Neural cell (in vitro differentiated cells): ENCODE results near the gene NTPCR. TPM values are rescaled to one million over a fixed set of nuclear protein-coding genes. Genes with fewer than 3 reads are reported as not detected.

ENCODE experiments used
- H2AFZ ChIP-seq: fragments of 200-600, 300-800 bp; sonication (generic), shearing (Covaris generic); 2 replicates; pipeline ENCODE4 v1.6.0; 2014; ENCODE audit warnings: low read depth, mild to moderate bottlenecking, antibody characterized with exemption, low read length, moderate library complexity
- H3F3A ChIP-seq: fragments of 200-600 bp; shearing (Covaris generic); 2 replicates; pipeline ENCODE4 v1.6.1; 2016; ENCODE audit warnings: mild to moderate bottlenecking, moderate library complexity, mixed read lengths, antibody characterized with exemption, low read length; ENCODE audit not compliant: insufficient read depth, poor library complexity, severe bottlenecking
- H3K27ac ChIP-seq: fragments of 200-600, 300-800 bp; sonication (generic), shearing (Covaris generic); 2 replicates; pipeline ENCODE4 v1.5.1; 2014; ENCODE audit warnings: mild to moderate bottlenecking, low read length, moderate library complexity
- H3K27me3 ChIP-seq: fragments of 300-800, 200-600 bp; sonication (generic), shearing (Covaris generic); 2 replicates; pipeline ENCODE4 v1.6.0; 2014; ENCODE audit warnings: mild to moderate bottlenecking, low read depth, low read length, moderate library complexity; ENCODE audit not compliant: insufficient read depth
- H3K36me3 ChIP-seq: fragments of 300-800, 200-600 bp; sonication (generic), shearing (Covaris generic); 2 replicates; pipeline ENCODE4 v1.5.1; 2014; ENCODE audit warnings: mild to moderate bottlenecking, antibody characterized with exemption, low read length, moderate library complexity; ENCODE audit not compliant: insufficient read depth
- H3K4me2 ChIP-seq: fragments of 300-800, 200-600 bp; sonication (generic), shearing (Covaris generic); 2 replicates; pipeline ENCODE4 v1.6.0; 2014; ENCODE audit warnings: mild to moderate bottlenecking, low read length
- H3K4me3 ChIP-seq: fragments of 300-800, 200-600 bp; sonication (generic), shearing (Covaris generic); 2 replicates; pipeline ENCODE4 v1.5.1; 2014; ENCODE audit warnings: mild to moderate bottlenecking, low read length, moderate library complexity
- H3K79me2 ChIP-seq: fragments of 200-600 bp; shearing (Covaris generic); replicated peaks from 2 replicates; pipeline ENCODE4 v1.6.0; 2014; ENCODE audit warnings: mild to moderate bottlenecking, low read length, moderate library complexity; ENCODE audit not compliant: insufficient read depth
- H3K9ac ChIP-seq: fragments of 300-800, 200-600 bp; sonication (generic), shearing (Covaris generic); 2 replicates; pipeline ENCODE4 v1.6.1; 2016; ENCODE audit warnings: mild to moderate bottlenecking, low read length, mixed read lengths
- H3K9me2 ChIP-seq: fragments of 200-600 bp; shearing (Covaris generic); 2 replicates; pipeline ENCODE4 v1.6.1; 2016; ENCODE audit warnings: mild to moderate bottlenecking, low read length, mixed read lengths; ENCODE audit not compliant: insufficient read depth
- H3K9me3 ChIP-seq: fragments of 200-600, 300-800 bp; sonication (generic), shearing (Covaris generic); 2 replicates; pipeline ENCODE4 v1.6.1; 2016; ENCODE audit warnings: mild to moderate bottlenecking, mixed run types, low read length, moderate library complexity, mixed read lengths
- H4K20me1 ChIP-seq: fragments of 200-600 bp; shearing (Covaris generic); 2 replicates; pipeline ENCODE4 v1.6.1; 2016; ENCODE audit warnings: mild to moderate bottlenecking, mixed run types; ENCODE audit not compliant: insufficient read depth
- EP300 ChIP-seq: fragments of 450-650 bp; conservative IDR thresholded peaks from 2 replicates; pipeline ENCODE4 v1.6.1; 2014; ENCODE audit warnings: antibody characterized with exemption, mild to moderate bottlenecking, moderate library complexity; ENCODE audit not compliant: poor library complexity, severe bottlenecking
- EZH2 ChIP-seq: fragments of 200-600, 300-800 bp; shearing (Covaris generic), sonication (generic); IDR thresholded peaks from 2 replicates; pipeline ENCODE4 v1.6.1; 2014; ENCODE audit warnings: antibody characterized with exemption, low read length, borderline replicate concordance, mild to moderate bottlenecking; ENCODE audit not compliant: insufficient read depth, poor library complexity, severe bottlenecking
- MXI1 ChIP-seq: fragments of 450-650 bp; conservative IDR thresholded peaks from 2 replicates; pipeline ENCODE4 v1.6.1; 2014; ENCODE audit warnings: antibody characterized with exemption, mild to moderate bottlenecking; ENCODE audit not compliant: poor library complexity, severe bottlenecking
- POLR2AphosphoS5 ChIP-seq: IDR thresholded peaks from 2 replicates; pipeline ENCODE4 v1.6.1; 2012
- RAD21 ChIP-seq: fragments of 450-650 bp; conservative IDR thresholded peaks from 2 replicates; pipeline ENCODE4 v1.6.1; 2014; ENCODE audit warnings: antibody characterized with exemption, mild to moderate bottlenecking, moderate library complexity
- REST ChIP-seq: IDR thresholded peaks from 2 replicates; pipeline ENCODE4 v1.6.1; 2012; ENCODE audit warnings: borderline replicate concordance
- SMC3 ChIP-seq: fragments of 450-650 bp; conservative IDR thresholded peaks from 2 replicates; pipeline ENCODE4 v1.6.1; 2014; ENCODE audit warnings: antibody characterized with exemption, mild to moderate bottlenecking, moderate library complexity; ENCODE audit not compliant: poor library complexity
- TAF1 ChIP-seq: IDR thresholded peaks from 2 replicates; pipeline ENCODE4 v1.6.1; 2012; ENCODE audit warnings: low read depth
- polyA plus RNA-seq: library from polyadenylated mRNA; depleted of rRNA; stranded (reverse); fragments of >200 nt; gene quantifications from 2 replicates; pipeline ENCODE4 v1.2.3, GENCODE V29; 2014
- TF ChIP-seq, protein P1 (sequence below): fragments of 450-650 bp; IDR thresholded peaks from 2 replicates; pipeline ENCODE4 v1.5.1; 2014; ENCODE audit warnings: antibody characterized with exemption, mild to moderate bottlenecking, moderate library complexity; ENCODE audit not compliant: poor library complexity, severe bottlenecking

NTPCR gene
- polyA plus RNA-seq, 1 donor from 2014 or later: 36.7 TPM

DNA sequence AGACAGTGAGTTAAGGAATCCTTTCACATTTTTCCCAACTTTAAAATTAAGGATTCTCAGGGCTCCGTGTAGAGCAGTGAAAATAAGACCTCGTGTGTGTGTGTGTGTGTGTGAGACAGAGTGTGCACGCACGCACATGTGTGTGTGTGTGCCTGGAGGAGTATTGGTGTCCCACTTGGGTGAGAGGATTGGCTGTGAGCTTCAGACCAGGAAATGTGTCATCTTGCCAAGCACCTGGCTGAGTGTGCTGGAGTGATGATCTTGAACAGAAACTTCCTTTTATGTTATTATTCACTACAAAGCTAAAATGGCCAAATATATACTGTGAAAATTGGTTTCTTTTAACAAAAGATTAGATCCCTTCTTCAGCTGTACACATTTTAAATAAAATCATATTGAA, 35.2 kb upstream of the NTPCR start:
- no peak overlapping the region for H3K9ac ChIP-seq
- no peak for TF ChIP-seq RAD21
- TF ChIP-seq MXI1: no peak
- no peak for TF ChIP-seq POLR2AphosphoS5
- no peak for TF ChIP-seq EP300
- TF ChIP-seq, protein P1, sequence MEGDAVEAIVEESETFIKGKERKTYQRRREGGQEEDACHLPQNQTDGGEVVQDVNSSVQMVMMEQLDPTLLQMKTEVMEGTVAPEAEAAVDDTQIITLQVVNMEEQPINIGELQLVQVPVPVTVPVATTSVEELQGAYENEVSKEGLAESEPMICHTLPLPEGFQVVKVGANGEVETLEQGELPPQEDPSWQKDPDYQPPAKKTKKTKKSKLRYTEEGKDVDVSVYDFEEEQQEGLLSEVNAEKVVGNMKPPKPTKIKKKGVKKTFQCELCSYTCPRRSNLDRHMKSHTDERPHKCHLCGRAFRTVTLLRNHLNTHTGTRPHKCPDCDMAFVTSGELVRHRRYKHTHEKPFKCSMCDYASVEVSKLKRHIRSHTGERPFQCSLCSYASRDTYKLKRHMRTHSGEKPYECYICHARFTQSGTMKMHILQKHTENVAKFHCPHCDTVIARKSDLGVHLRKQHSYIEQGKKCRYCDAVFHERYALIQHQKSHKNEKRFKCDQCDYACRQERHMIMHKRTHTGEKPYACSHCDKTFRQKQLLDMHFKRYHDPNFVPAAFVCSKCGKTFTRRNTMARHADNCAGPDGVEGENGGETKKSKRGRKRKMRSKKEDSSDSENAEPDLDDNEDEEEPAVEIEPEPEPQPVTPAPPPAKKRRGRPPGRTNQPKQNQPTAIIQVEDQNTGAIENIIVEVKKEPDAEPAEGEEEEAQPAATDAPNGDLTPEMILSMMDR: no peak
- TF ChIP-seq SMC3: no peak
- TF ChIP-seq REST: no peak
- no peak for TF ChIP-seq TAF1
- no peak for TF ChIP-seq EZH2

GRCh38 chr1:232917053-232917452, 33.4 kb upstream of the NTPCR start:
- H3K9ac ChIP-seq: no peak overlapping the region
- H3K4me2 ChIP-seq: no peak overlapping the region

More for the DNA sequence above, 35.2 kb upstream of the NTPCR start:
- Histone ChIP-seq H3K4me3 (no peak overlapping the region), H3K27me3 (no peaks in the 10 kb centered on the region), H4K20me1 (no peaks in the 10 kb centered on the region), H3K9me3 (no peaks in the 10 kb centered on the region), H3K79me2 (no peaks in the 10 kb centered on the region), H3K4me2 (no peak overlapping the region), H2AFZ (no peak overlapping the region), H3F3A (no peaks in the 10 kb centered on the region), H3K27ac (no peak overlapping the region), H3K36me3 (no peaks in the 10 kb centered on the region), H3K9me2 (no peaks in the 10 kb centered on the region)

More at GRCh38 chr1:232917053-232917452, 33.4 kb upstream of the NTPCR start:
- no peak overlapping the region for H3K27ac ChIP-seq
- no peaks in the 10 kb centered on the region for H3K27me3 ChIP-seq
- H3K79me2 ChIP-seq: no peaks in the 10 kb centered on the region
- H2AFZ ChIP-seq: no peak overlapping the region
- TF ChIP-seq, protein P1: no peak
- TF ChIP-seq TAF1: no peak
- no peak for TF ChIP-seq RAD21
- TF ChIP-seq MXI1: no peak
- TF ChIP-seq EZH2: no peak
- TF ChIP-seq EP300: no peak
- TF ChIP-seq REST: no peak
- TF ChIP-seq POLR2AphosphoS5: no peak
- no peak for TF ChIP-seq SMC3
- H3K36me3 ChIP-seq: no peaks in the 10 kb centered on the region
- H4K20me1 ChIP-seq: no peaks in the 10 kb centered on the region
- H3K9me2 ChIP-seq: no peaks in the 10 kb centered on the region
- no peaks in the 10 kb centered on the region for H3K9me3 ChIP-seq
- no peak overlapping the region for H3K4me3 ChIP-seq
- H3F3A ChIP-seq: no peaks in the 10 kb centered on the region
